ENCODE results near the gene PLCB1.

- TF ChIP-seq CTCF (conservative IDR thresholded peaks at IDR 0.05; ENCODE audit: low read depth, low read length) (no peak), RAD21 (IDR thresholded peaks at IDR 0.05; ENCODE audit: low read length) (no peak), CEBPB (IDR thresholded peaks at IDR 0.05; ENCODE audit: low read depth, low read length) (no peak), USF2 (IDR thresholded peaks at IDR 0.05; ENCODE audit: low read depth, low read length) (no peak), MAFK (IDR thresholded peaks at IDR 0.05; ENCODE audit: low read depth, low read length) (no peak), MXI1 (IDR thresholded peaks at IDR 0.05; ENCODE audit: borderline replicate concordance, low read depth, low read length) (no peak), POLR2A (IDR thresholded peaks at IDR 0.05; ENCODE audit: low read depth, low read length) (no peak), RFX5 (IDR thresholded peaks at IDR 0.05; ENCODE audit: low read depth, low read length) (no peak), SMC3 (IDR thresholded peaks at IDR 0.05; ENCODE audit: low read depth, low read length) (no peak), MAZ (IDR thresholded peaks at IDR 0.05; ENCODE audit: borderline replicate concordance, low read depth, low read length) (no peak), ELK1 (IDR thresholded peaks at IDR 0.05; ENCODE audit: borderline replicate concordance, low read depth, low read length) (no peak)
Observed at GRCh38 chr20:8526610-8527009, 394.5 kb downstream of the PLCB1 start.
